ENCODE data around the gene GGACT.

- TF ChIP-seq GATA3 (IDR thresholded peaks at IDR 0.05; ENCODE audit: low read depth, low read length) (no peak), GATA2 (IDR thresholded peaks at IDR 0.05; ENCODE audit: low read depth, low read length) (no peak)
Measured at GRCh38 chr13:100610391-100611347, 22.1 kb upstream of the GGACT start.
